Stimulated activated CD8-positive, alpha-beta memory T cell treated with anti-CD3 and anti-CD28 coated beads, Interleukin-12 subunit alpha, Interleukin-12 subunit beta, amount 100 ng/mL, for 4 hours (primary cell): ENCODE data around the gene KIT.

ENCODE experiments used
- DNase-seq: peaks from one replicate; pipeline ENCODE4 v3.0.0-alpha.2; 2020; ENCODE audit warnings: low read depth

KIT gene

GRCh38 chr4:54703182-54703581 is 45.4 kb downstream of the KIT start:
- no peak for DNase-seq

DNA sequence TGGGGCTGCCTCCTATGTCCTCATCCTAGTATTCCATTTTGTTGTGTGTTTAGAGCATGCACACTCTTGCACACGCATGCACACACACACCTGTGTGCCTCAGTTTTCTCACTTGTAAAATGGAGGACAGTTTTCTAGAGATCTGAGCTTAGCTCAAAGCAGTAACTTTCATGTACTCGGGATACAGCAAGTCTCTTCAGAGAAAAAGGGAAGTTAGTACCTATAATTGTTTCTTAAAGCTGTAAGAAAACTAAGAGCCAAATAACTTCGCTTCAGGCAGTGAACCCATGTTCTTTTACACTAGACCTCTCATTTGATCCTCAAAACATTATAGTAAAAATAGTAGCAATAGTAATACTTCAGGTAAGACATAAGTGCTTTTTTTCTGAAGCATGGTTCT is 49.6 kb downstream of the KIT start:
- no peak for DNase-seq

DNA sequence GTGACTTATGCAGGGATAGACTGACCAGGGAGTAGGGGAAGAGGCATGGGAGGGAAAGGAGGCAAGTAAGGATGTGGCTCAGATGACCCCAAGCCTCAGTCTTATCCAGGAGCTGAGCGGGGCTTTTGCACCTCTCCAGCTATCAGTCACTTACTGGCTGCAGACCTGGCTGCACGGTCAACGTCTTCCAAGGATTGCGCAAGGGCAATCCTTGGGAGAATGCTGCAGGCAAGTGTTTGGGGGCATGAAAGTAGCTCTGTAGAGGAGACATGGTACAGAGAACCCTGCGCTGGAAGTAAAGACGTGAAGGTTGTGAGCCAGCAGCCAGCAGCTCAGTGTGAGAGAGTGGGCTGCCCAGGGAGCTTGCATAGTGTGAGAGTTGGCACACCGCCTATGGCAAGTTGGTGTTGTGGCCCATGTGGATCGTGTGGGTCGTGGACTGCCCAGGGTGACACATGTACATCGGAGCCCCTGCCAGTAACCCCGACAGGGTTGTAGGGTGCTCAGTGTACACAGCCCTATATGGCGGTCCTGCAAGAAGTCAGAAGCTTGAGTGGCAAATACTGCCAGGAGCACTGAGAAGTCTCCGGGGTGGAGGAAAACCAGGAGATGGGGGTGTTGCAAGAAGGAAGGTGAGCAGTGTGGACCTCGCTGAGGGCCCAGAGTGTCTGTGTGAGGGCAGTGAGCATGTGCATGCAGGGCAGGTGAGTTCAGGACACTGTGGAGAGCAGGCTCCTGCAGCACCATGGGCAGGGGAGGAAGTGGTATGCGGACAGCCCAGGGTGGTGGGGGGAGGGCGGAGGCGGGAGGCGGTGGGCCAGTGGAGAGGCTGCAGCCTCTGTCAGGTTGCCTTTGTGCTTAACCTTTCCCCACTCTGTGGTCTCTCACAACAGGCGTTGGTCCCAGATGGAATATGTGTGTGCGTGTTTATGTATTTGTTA is 50.9 kb downstream of the KIT start:
- DNase-seq = no peak

GRCh38 chr4:54709400-54709799 is 51.6 kb downstream of the KIT start:
- DNase-seq = no peak

GRCh38 chr4:54712206-54712605 is 54.4 kb downstream of the KIT start:
- no peak for DNase-seq

DNA sequence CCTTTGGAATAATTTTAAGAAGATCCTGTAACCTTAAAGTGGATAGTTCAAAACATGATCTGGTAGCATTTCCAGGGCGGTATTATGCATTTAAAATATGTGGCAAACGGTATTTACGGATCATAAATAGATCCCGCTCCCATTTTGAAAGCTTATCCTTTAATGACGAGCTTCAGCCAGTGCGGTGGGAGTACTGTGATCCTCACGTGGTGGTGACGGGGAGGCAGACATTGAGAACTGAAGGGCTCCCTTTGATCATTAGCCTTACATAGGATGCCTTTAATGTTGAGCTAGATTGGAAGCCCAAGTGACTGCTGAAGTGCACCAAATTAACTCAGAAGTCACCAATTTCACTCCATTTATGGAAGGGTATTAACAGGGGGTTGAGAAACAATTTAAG is 56.9 kb downstream of the KIT start:
- no peak for DNase-seq

DNA sequence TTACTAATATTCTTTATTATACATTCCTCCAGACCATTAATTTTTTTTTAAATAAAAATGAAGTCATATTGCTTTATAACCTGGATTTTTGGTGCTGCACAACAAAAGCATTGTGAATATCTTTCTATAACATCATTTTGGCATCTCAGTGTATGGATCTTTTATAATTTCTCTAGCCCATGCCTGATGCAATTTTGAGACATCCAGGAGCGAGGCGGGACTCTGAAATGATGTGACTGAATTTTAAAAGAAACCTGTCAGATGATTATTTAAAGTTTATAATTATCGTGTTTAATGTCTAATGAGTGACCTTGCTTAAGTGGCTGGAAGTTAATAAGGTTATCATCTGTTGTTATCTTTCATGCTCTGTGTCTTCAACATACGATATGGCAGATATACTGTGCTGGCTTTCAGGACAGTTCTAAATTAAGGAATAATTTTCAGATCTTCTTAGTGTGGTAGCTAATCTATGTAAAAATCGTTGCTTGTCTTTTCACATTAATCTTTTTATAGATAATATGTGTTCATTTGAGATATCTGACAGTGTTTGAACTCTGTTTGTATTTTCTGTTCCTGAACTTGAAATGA is 58.8 kb downstream of the KIT start:
- DNase-seq = no peak

- no peak for DNase-seq
Measured at GRCh38 chr4:54717694-54718093, 59.9 kb downstream of the KIT start.

DNA sequence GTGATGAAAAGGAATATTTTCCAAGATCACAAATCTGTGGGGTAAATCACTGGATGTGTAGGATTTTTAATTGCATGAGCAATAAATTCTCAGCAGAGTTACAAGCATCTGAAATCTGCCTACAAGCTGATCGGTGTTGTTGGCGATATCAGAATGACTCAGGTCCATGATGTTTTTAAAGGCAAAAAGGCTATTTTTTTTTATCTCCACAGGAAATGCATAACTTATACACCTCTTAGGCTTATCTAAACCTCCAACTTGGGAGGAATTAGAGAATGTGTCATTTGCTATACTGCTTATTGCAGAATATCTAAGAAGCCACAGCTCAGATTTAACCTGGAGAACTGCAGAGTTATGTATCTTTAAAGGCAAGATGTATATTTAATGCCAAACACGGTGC is 61.6 kb downstream of the KIT start:
- DNase-seq = no peak

- DNase-seq = no peak
Measured at GRCh38 chr4:54723220-54723619, 65.5 kb downstream of the KIT start.

GRCh38 chr4:54723820-54724219 is 66.1 kb downstream of the KIT start:
- no peak for DNase-seq

DNA sequence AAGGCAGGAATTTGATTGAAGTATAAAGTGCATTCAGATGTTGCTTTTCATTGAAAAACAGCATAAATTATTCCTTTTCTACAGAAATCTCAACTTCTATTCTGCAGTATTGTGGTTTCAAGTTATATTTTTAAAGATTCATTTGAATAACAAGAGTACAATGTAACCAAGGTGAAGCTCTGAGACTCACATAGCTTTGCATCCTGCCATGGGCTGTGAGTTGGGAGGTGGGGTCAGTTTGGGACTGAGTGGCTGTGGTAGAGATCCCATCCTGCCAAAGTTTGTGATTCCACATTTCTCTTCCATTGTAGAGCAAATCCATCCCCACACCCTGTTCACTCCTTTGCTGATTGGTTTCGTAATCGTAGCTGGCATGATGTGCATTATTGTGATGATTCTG is 69.2 kb downstream of the KIT start:
- no peak for DNase-seq

DNA sequence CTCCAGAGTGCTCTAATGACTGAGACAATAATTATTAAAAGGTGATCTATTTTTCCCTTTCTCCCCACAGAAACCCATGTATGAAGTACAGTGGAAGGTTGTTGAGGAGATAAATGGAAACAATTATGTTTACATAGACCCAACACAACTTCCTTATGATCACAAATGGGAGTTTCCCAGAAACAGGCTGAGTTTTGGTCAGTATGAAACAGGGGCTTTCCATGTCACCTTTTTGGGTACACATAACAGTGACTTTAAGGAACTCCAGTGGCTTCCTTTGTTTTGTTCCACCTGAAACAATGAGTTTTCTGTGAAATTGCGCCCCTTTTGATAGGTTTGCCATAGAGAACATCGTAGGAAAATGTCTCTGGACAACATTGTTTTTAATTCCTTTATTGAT is 69.6 kb downstream of the KIT start:
- no peak for DNase-seq

DNA sequence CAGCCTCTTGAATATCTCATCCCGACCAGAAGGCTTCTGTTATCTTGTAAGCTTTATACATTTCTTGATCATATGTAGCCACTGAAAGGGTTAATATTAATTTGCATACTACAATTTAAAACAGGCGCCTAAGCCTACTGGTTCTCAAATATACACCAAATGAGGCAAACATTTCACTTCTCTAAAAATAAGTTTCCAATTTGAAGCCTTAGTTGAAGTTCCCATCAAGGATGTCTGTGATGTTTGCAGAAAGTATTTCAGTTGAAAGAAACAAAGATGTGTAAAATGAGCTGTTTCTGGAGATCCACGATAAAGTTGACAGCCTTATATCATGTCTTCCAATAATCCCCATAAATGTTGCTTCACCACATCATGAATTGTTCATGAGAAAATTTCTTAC is 70.6 kb downstream of the KIT start:
- no peak for DNase-seq

GRCh38 chr4:54729256-54729655 is 71.5 kb downstream of the KIT start:
- no peak for DNase-seq

- DNase-seq = no peak
Measured at GRCh38 chr4:54730581-54730980, 72.8 kb downstream of the KIT start.

DNA sequence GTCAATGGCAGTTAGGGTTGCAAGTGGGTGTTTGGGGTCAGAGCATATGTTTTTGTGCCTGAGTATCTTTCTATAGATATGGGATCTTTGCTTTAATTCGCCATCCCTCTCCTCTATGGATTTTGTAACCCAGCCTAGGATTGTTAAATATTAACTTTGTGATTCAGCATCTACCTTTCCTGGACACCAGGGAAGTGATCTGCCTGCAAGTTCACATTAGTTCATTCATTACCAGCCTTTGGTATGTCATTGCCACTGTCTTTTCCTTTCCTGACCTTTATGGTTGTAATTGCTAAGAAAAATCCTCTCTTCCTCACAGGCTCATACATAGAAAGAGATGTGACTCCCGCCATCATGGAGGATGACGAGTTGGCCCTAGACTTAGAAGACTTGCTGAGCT is 73.8 kb downstream of the KIT start:
- DNase-seq = no peak

GRCh38 chr4:54731976-54732375 is 74.2 kb downstream of the KIT start:
- no peak for DNase-seq

DNA sequence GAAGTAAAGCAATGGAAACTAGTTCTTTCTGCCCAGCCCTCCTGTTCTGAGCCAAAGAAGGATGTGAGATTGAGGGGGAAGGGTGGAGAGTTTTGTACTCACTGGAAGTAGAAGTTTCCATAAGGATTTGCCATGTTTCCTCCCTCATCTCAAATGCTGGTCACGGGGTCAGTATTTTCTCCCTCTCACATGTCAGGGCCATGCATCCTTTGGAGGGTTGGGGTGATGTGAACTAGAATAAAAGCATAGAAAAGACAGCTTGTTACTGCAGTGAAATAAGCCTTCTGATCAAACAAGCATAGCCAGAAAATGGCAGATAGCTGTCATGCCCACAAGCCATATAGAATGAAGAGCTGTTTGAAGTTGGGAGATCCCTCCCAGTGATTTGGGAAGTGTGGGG is 79.7 kb downstream of the KIT start:
- no peak for DNase-seq

GRCh38 chr4:54741202-54741601 is 83.4 kb downstream of the KIT start:
- no peak for DNase-seq

- no peak for DNase-seq
Measured at GRCh38 chr4:54742636-54743399, 85.1 kb downstream of the KIT start.

DNA sequence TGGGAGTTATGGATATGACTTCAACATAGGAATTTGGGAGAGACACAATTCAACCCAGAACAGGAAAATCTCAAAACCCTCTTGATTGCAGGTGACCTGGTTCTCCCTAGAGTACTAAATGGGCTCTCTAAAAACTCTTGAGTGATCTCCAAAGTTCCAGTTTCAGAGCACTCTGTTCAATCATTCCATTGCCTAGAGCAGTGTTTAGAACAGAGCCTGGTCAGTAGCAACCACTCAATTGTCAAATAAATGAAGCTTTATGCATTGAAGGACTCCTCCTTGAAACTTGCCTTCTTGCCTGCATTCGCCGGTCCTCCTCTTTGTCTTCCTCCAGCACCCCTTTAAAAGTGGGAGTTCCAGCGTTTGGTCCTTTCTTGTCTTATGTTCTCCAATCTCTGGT is 85.8 kb downstream of the KIT start:
- DNase-seq = no peak

DNA sequence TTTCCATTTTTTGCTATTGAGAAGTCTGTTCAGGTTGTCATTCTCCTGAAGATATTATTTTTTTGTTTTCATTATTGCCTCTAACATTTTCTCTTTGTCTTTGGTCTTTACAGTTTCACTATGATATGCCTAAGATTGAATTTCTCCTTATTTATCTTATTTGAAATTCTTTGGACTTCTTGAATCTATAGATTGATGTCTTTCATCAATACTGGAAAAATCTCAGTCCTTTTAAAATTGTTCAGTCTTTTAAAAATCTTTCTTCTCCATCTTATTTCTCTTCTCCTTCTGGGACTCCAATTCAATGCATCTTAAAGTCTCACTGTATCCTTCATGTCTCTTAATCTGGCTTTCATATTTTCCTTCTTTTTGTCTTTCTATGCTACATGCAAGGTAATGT is 86.7 kb downstream of the KIT start:
- no peak for DNase-seq
